HG02588 (cell line): ENCODE data around the gene CHPF2.

Experiments used
- ATAC-seq: cut with Tn5 transposase; IDR thresholded peaks from one replicate; pipeline ENCODE4 v1.9.1; 2021; ENCODE audit warnings: mild to moderate bottlenecking, moderate library complexity; ENCODE audit not compliant: unreplicated experiment

CHPF2 gene

DNA sequence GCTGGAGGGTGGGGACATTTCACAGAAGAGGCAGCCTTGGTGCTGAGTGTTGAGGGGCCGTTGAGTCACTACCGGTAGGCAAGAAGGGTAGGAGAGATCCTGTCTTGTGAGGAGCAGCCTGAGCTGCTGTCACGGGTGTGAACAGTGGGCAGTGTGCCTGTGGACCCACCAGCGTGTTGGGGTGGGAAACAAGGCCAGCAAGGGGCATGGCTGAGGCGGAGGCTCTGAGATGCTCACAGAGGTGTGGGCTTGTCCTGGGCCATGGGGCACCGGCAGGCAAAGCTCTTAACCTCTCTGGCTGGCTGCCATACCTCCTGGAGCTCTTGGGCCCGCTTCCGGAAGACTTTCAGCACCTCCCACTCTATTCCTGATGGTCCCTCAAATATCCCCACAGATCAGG lies 49.8 kb downstream of the CHPF2 start:
- no peak for ATAC-seq

GRCh38 chr7:151283302-151283701 lies 51.0 kb downstream of the CHPF2 start:
- ATAC-seq = no peak

- no peak for ATAC-seq
Observed at GRCh38 chr7:151286148-151286547, 53.9 kb downstream of the CHPF2 start.
